SK-N-MC (cell line): ENCODE results near the gene RHBDF2.

ENCODE experiments used
- DNase-seq: peaks from one replicate; pipeline ENCODE4 v3.0.0-alpha.2; 2011; ENCODE audit warnings: low read depth, low spot score
- H3K27ac ChIP-seq: fragments of 200-600 bp; sonication (generic); 2 replicates; pipeline ENCODE4 v1.5.1; 2016; ENCODE audit warnings: mixed run types
- H3K36me3 ChIP-seq: fragments of 200-600 bp; sonication (generic); 2 replicates; pipeline ENCODE4 v1.6.1; 2017; ENCODE audit warnings: antibody characterized with exemption, low read length, mixed read lengths; ENCODE audit not compliant: insufficient read depth
- H3K4me3 ChIP-seq: fragments of 200-600 bp; sonication (generic); 2 replicates; pipeline ENCODE4 v1.5.1; 2016
- H3K9ac ChIP-seq: fragments of 200-600 bp; sonication (generic); 2 replicates; pipeline ENCODE4 v1.8.0; 2017; ENCODE audit warnings: mixed run types, mixed read lengths; ENCODE audit not compliant: insufficient read length
- H3K9me3 ChIP-seq: fragments of 200-600 bp; sonication (generic); 2 replicates; pipeline ENCODE4 v1.6.1; 2017; ENCODE audit warnings: low read depth, mild to moderate bottlenecking, antibody characterized with exemption, low read length, moderate library complexity, mixed read lengths
- EZH2 ChIP-seq: fragments of 200-600 bp; sonication (generic); IDR thresholded peaks from one replicate; pipeline ENCODE4 v1.6.1; 2017; ENCODE audit warnings: antibody characterized with exemption
- FOXP2 ChIP-seq: optimal IDR thresholded peaks from 2 replicates; pipeline ENCODE3; 2011; ENCODE audit warnings: mild to moderate bottlenecking, moderate library complexity; ENCODE audit not compliant: insufficient read depth; ENCODE audit errors: extremely low read length, control extremely low read depth
- POLR2AphosphoS5 ChIP-seq: IDR thresholded peaks from 2 replicates; pipeline ENCODE4 v1.6.1; 2012; ENCODE audit warnings: mild to moderate bottlenecking, low read depth, low read length, borderline replicate concordance

The RHBDF2 gene

GRCh38 chr17:76452127-76452659 lies 49.0 kb downstream of the RHBDF2 start:
- no peak for DNase-seq
- Histone ChIP-seq H3K9ac (peak overlapping the region; percentile 93), H3K36me3 (no peaks in the 10 kb centered on the region), H3K4me3 (peak overlapping the region; percentile 96), H3K9me3 (no peaks in the 10 kb centered on the region), H3K27ac (no peak overlapping the region)
- TF ChIP-seq FOXP2 (no peak), POLR2AphosphoS5 (no peak), EZH2 (no peak)

- Histone ChIP-seq H3K9me3 (no peaks in the 10 kb centered on the region), H3K27ac (no peak overlapping the region), H3K36me3 (no peaks in the 10 kb centered on the region), H3K4me3 (peak overlapping the region; percentile 96), H3K9ac (peak overlapping the region; percentile 93)
- no peak for TF ChIP-seq FOXP2
- TF ChIP-seq EZH2: no peak
- no peak for TF ChIP-seq POLR2AphosphoS5
- DNase-seq: no peak
Observed at GRCh38 chr17:76451506-76451905, 49.7 kb downstream of the RHBDF2 start.

GRCh38 chr17:76449126-76449525 lies 52.1 kb downstream of the RHBDF2 start:
- no peak for DNase-seq
- H3K27ac ChIP-seq: no peak overlapping the region
- H3K36me3 ChIP-seq: no peaks in the 10 kb centered on the region
- no peak overlapping the region for H3K9ac ChIP-seq
- no peaks in the 10 kb centered on the region for H3K9me3 ChIP-seq
- no peak overlapping the region for H3K4me3 ChIP-seq
- TF ChIP-seq FOXP2 (no peak), EZH2 (no peak), POLR2AphosphoS5 (no peak)

- no peak for DNase-seq
- Histone ChIP-seq H3K9ac (no peak overlapping the region), H3K4me3 (no peak overlapping the region)
Observed at GRCh38 chr17:76447931-76448652, 53.1 kb downstream of the RHBDF2 start.

GRCh38 chr17:76446449-76447231 lies 54.6 kb downstream of the RHBDF2 start:
- H3K9me3 ChIP-seq: no peaks in the 10 kb centered on the region
- TF ChIP-seq FOXP2 (no peak), POLR2AphosphoS5 (no peak), EZH2 (no peak)
- no peaks in the 10 kb centered on the region for H3K36me3 ChIP-seq
- no peak overlapping the region for H3K4me3 ChIP-seq
- no peak for DNase-seq
- H3K27ac ChIP-seq: peak overlapping the region; percentile 49; the same call in 1 of the 2 replicates
- no peak overlapping the region for H3K9ac ChIP-seq

More at GRCh38 chr17:76447931-76448652, 53.1 kb downstream of the RHBDF2 start:
- Histone ChIP-seq H3K9me3 (no peaks in the 10 kb centered on the region), H3K27ac (no peak overlapping the region), H3K36me3 (no peaks in the 10 kb centered on the region)
- TF ChIP-seq FOXP2 (no peak), EZH2 (no peak), POLR2AphosphoS5 (no peak)

- H3K4me3 ChIP-seq: peak overlapping the region; percentile 40; the same call in 1 of the 2 replicates
- TF ChIP-seq EZH2 (no peak), FOXP2 (no peak), POLR2AphosphoS5 (no peak)
- DNase-seq: no peak
Observed at GRCh38 chr17:76445697-76446448, 55.4 kb downstream of the RHBDF2 start.

GRCh38 chr17:76444518-76445311 lies 56.5 kb downstream of the RHBDF2 start:
- H3K27ac ChIP-seq: peak overlapping the region; percentile 81
- peak overlapping the region; percentile 40 for H3K4me3 ChIP-seq
- H3K36me3 ChIP-seq: no peaks in the 10 kb centered on the region
- no peak for DNase-seq
- TF ChIP-seq FOXP2: no peak
- no peak for TF ChIP-seq EZH2
- TF ChIP-seq POLR2AphosphoS5: no peak
- H3K9ac ChIP-seq: no peak overlapping the region
- H3K9me3 ChIP-seq: no peaks in the 10 kb centered on the region

More at GRCh38 chr17:76445697-76446448, 55.4 kb downstream of the RHBDF2 start:
- Histone ChIP-seq H3K9me3 (no peaks in the 10 kb centered on the region), H3K27ac (peak overlapping the region; percentile 81), H3K36me3 (no peaks in the 10 kb centered on the region), H3K9ac (no peak overlapping the region)
